Inflammatory macrophage treated with lipopolysaccharide for 1 hour (primary cell): Measurements from ENCODE around the gene SMYD3.
A peak's percentile ranks its signal among the peaks of the same experiment; 100 is the strongest.

Experiments used
- DNase-seq, 2 donors: peaks; one replicate each; pipeline ENCODE4 v3.0.0-alpha.2; 2020 to 2022

The SMYD3 gene

GRCh38 chr1:246506674-246507481, at the start of gene SMYD3:
TSS of gene SMYD3 (minus strand) at chr1:246507279.
- peak; percentile 66 to 75 for DNase-seq

- DNase-seq = no peak
Measured at GRCh38 chr1:246554201-246554600, 47.1 kb upstream of the SMYD3 start.

- DNase-seq = no peak
Measured at GRCh38 chr1:246552110-246552509, 45.0 kb upstream of the SMYD3 start.

- DNase-seq = no peak
Measured at GRCh38 chr1:246550402-246550801, 43.3 kb upstream of the SMYD3 start.

- no peak for DNase-seq
Measured at GRCh38 chr1:246549665-246550064, 42.6 kb upstream of the SMYD3 start.

- DNase-seq = no peak
Measured at GRCh38 chr1:246544001-246544400, 36.9 kb upstream of the SMYD3 start.

GRCh38 chr1:246540738-246541491, 33.8 kb upstream of the SMYD3 start:
- DNase-seq = no peak

- no peak for DNase-seq
Measured at GRCh38 chr1:246537887-246538286, 30.8 kb upstream of the SMYD3 start.

- DNase-seq = no peak
Measured at GRCh38 chr1:246537441-246537840, 30.4 kb upstream of the SMYD3 start.

GRCh38 chr1:246534114-246534513, 27.0 kb upstream of the SMYD3 start:
- no peak for DNase-seq

- DNase-seq = no peak
Measured at GRCh38 chr1:246533371-246533905, 26.4 kb upstream of the SMYD3 start.

GRCh38 chr1:246532519-246532918, 25.4 kb upstream of the SMYD3 start:
- DNase-seq = no peak

GRCh38 chr1:246530482-246530881, 23.4 kb upstream of the SMYD3 start:
- DNase-seq = no peak

GRCh38 chr1:246528933-246529731, 22.1 kb upstream of the SMYD3 start:
- DNase-seq = no peak

GRCh38 chr1:246527402-246528088, 20.5 kb upstream of the SMYD3 start:
- no peak for DNase-seq

GRCh38 chr1:246526915-246527314, 19.8 kb upstream of the SMYD3 start:
- DNase-seq = no peak

GRCh38 chr1:246526380-246526779, 19.3 kb upstream of the SMYD3 start:
- DNase-seq = no peak

- DNase-seq = no peak
Measured at GRCh38 chr1:246519514-246519913, 12.4 kb upstream of the SMYD3 start.

- DNase-seq = no peak
Measured at GRCh38 chr1:246518456-246519205, 11.6 kb upstream of the SMYD3 start.

- DNase-seq = no peak
Measured at GRCh38 chr1:246517391-246517790, 10.3 kb upstream of the SMYD3 start.

- no peak for DNase-seq
Measured at GRCh38 chr1:246516126-246516525, 9.0 kb upstream of the SMYD3 start.
